Gastroesophageal sphincter (tissue), 3 donors: ENCODE data around the gene TBC1D14.

Experiments used
- EP300 ChIP-seq: sonication (generic); formaldehyde crosslinking; IDR thresholded peaks from one replicate; pipeline ENCODE4 v1.6.1; 2017; ENCODE audit warnings: antibody characterized with exemption, mild to moderate bottlenecking
- POLR2A ChIP-seq, 2 donors: fragments of 450-650 bp; IDR thresholded peaks; one replicate each; pipeline ENCODE4 v1.6.1; 2017; ENCODE audit warnings: antibody characterized with exemption in 2 of 2, mild to moderate bottlenecking in 2 of 2, moderate library complexity in 1 of 2
- POLR2AphosphoS5 ChIP-seq: sonication (generic); formaldehyde crosslinking; IDR thresholded peaks from one replicate; pipeline ENCODE4 v1.6.1; 2017; ENCODE audit warnings: antibody characterized with exemption
- TF ChIP-seq, protein P1 (sequence below), 4 experiments: fragments of 200-600 bp in 2 of 4; fragments of 450-650 bp in 2 of 4; sonication (generic) in 1 of 4; IDR thresholded peaks; one replicate each; pipeline ENCODE4 v1.5.1; 2017 to 2019; ENCODE audit warnings: antibody characterized with exemption in 4 of 4, mild to moderate bottlenecking in 2 of 4, moderate library complexity in 2 of 4

DNA sequence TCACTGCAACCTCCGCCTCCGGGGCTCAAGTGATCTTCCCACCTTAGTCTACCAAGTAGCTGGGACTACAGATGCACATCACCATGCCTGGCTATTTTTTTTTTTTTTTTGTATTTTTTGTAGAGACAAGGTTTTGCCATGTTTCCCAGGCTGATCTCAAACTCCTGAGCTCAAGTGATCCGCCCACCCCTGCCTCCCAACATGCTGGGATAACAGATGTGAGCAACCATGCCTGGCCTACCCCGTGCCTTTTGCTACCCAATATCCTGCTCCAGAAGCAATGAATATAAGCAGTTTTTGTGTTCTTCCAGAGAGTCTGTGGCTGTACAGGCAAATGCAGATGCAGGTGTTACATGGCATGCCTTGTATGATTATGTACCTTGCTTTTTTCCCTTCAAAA is 50.5 kb downstream of the TBC1D14 start:
- TF ChIP-seq, protein P1, sequence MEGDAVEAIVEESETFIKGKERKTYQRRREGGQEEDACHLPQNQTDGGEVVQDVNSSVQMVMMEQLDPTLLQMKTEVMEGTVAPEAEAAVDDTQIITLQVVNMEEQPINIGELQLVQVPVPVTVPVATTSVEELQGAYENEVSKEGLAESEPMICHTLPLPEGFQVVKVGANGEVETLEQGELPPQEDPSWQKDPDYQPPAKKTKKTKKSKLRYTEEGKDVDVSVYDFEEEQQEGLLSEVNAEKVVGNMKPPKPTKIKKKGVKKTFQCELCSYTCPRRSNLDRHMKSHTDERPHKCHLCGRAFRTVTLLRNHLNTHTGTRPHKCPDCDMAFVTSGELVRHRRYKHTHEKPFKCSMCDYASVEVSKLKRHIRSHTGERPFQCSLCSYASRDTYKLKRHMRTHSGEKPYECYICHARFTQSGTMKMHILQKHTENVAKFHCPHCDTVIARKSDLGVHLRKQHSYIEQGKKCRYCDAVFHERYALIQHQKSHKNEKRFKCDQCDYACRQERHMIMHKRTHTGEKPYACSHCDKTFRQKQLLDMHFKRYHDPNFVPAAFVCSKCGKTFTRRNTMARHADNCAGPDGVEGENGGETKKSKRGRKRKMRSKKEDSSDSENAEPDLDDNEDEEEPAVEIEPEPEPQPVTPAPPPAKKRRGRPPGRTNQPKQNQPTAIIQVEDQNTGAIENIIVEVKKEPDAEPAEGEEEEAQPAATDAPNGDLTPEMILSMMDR (IDR thresholded peaks at IDR 0.05), result no peak
- TF ChIP-seq POLR2AphosphoS5 (no peak), POLR2A (IDR thresholded peaks at IDR 0.05) (no peak), EP300 (no peak)
